GM12891 (cell line): Measurements from ENCODE around the gene SCAF11.

Experiments
- DNase-seq: peaks from one replicate; pipeline ENCODE4 v3.0.0; 2011; ENCODE audit warnings: low spot score; ENCODE audit not compliant: insufficient read length
- FAIRE-seq: peaks from 2 replicates; lab custom pipeline; 2011; peaks lifted over from hg19 to GRCh38; lab: Jason Lieb, UNC
- PAX5 ChIP-seq: IDR thresholded peaks from 2 replicates; pipeline ENCODE4 v1.6.1; 2011; ENCODE audit warnings: low read length, moderate library complexity, mild to moderate bottlenecking; ENCODE audit not compliant: insufficient read depth, severe bottlenecking
- POLR2A ChIP-seq: IDR thresholded peaks from 2 replicates; pipeline ENCODE4 v1.6.1; 2011; ENCODE audit warnings: low read depth, low read length, control low read depth
- POLR2AphosphoS5 ChIP-seq: IDR thresholded peaks from 2 replicates; pipeline ENCODE4 v1.6.1; 2011; ENCODE audit warnings: low read depth, low read length, control low read depth
- POU2F2 ChIP-seq: IDR thresholded peaks from 2 replicates; pipeline ENCODE4 v1.6.1; 2011; ENCODE audit warnings: low read depth, mild to moderate bottlenecking, control low read depth, low read length, moderate library complexity
- SPI1 ChIP-seq: IDR thresholded peaks from 2 replicates; pipeline ENCODE4 v1.6.1; 2011; ENCODE audit warnings: low read depth, low read length, control low read depth
- TAF1 ChIP-seq: IDR thresholded peaks from 2 replicates; pipeline ENCODE4 v1.6.1; 2011; ENCODE audit warnings: low read depth, low read length, control low read depth

SCAF11 gene

DNA sequence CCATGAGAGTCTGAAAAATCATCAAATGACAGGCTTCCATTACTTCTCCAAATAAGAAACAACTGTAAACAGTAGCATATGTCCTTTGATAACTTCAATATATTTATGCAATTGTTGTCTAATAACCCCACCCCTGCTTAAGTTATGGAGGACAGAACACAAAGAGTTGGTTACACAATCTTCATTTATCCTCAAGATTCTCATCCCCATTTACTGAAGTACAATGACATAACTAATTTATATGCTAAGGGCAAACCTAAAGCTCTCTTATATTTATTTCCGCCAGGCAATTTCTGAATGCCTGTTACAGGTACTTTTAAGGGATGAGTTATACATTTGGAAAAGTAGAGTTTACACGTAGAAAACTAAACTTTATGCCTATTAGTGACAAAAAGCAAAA, 12.3 kb downstream of the SCAF11 start:
- FAIRE-seq (no peak), DNase-seq (no peak)
- TF ChIP-seq TAF1 (no peak), POLR2AphosphoS5 (no peak), POU2F2 (no peak), SPI1 (no peak), PAX5 (no peak), POLR2A (no peak)

DNA sequence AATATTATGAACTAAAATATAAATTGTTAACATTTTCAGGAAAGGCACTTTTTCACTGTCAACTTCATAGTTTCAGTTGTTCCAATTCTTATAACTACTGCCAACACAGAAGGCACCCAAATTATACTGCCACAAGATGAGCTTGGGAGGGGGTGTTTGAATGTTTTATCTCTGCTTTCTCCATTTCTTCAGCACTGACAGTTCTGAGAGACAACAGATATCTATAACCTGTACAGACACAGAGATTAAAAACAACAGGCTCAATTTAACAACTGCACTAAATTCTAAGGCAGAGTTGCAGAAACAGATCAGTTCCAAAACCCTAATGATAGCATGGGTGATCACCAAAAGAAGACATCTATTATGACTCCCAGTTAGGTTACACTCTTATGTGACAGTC, 12.8 kb downstream of the SCAF11 start:
- FAIRE-seq (no peak), DNase-seq (no peak)
- TF ChIP-seq POLR2A = no peak
- TF ChIP-seq TAF1 = no peak
- TF ChIP-seq POU2F2 = no peak
- no peak for TF ChIP-seq PAX5
- no peak for TF ChIP-seq SPI1
- no peak for TF ChIP-seq POLR2AphosphoS5

GRCh38 chr12:45975506-45975905, 14.9 kb downstream of the SCAF11 start:
- TF ChIP-seq SPI1 = no peak
- no peak for TF ChIP-seq TAF1
- TF ChIP-seq POLR2AphosphoS5 = no peak
- no peak for TF ChIP-seq POLR2A
- no peak for TF ChIP-seq PAX5
- TF ChIP-seq POU2F2 = no peak
- DNase-seq (no peak), FAIRE-seq (no peak)

DNA sequence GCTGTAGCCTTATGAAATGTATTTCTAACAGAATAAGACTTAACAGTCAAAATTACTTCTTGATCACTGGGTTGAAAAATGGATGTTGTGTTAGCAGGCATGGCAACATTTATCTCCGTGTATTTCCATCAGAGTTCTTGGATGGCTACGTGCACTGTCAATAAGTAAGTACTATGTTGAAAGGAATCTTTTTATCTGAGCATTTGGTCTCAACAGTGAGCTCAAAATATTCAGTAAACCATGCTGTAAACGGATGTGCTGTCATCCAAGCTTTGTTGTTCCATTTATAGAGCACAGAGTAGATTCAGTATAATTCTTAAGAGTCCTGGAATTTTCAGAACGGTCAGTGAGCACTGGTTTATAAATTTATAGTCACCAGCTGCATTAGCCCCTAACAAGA, 15.5 kb downstream of the SCAF11 start:
- TF ChIP-seq POU2F2 = no peak
- no peak for TF ChIP-seq SPI1
- no peak for TF ChIP-seq POLR2AphosphoS5
- no peak for TF ChIP-seq TAF1
- no peak for TF ChIP-seq PAX5
- no peak for TF ChIP-seq POLR2A
- DNase-seq = no peak
- no peak for FAIRE-seq

GRCh38 chr12:45974171-45974719, 16.1 kb downstream of the SCAF11 start:
- FAIRE-seq (no peak), DNase-seq (no peak)
- TF ChIP-seq POLR2A (no peak), SPI1 (no peak), TAF1 (no peak), POLR2AphosphoS5 (no peak), PAX5 (no peak), POU2F2 (no peak)

GRCh38 chr12:45973526-45973925, 16.8 kb downstream of the SCAF11 start:
- FAIRE-seq (no peak), DNase-seq (no peak)
- TF ChIP-seq POU2F2 (no peak), POLR2AphosphoS5 (no peak), SPI1 (no peak), TAF1 (no peak), PAX5 (no peak), POLR2A (no peak)

- TF ChIP-seq POLR2A = no peak
- no peak for TF ChIP-seq SPI1
- no peak for TF ChIP-seq POLR2AphosphoS5
- TF ChIP-seq POU2F2 = no peak
- no peak for TF ChIP-seq TAF1
- TF ChIP-seq PAX5 = no peak
- no peak for FAIRE-seq
- DNase-seq = no peak
Observed at GRCh38 chr12:45970391-45970790, 20.0 kb downstream of the SCAF11 start.

GRCh38 chr12:45969084-45969483, 21.3 kb downstream of the SCAF11 start:
- TF ChIP-seq POLR2A (no peak), POU2F2 (no peak), SPI1 (no peak), TAF1 (no peak), PAX5 (no peak), POLR2AphosphoS5 (no peak)
- no peak for DNase-seq
- no peak for FAIRE-seq

- FAIRE-seq = no peak
- no peak for DNase-seq
- TF ChIP-seq POLR2AphosphoS5 (no peak), TAF1 (no peak), POLR2A (no peak), POU2F2 (no peak), SPI1 (no peak), PAX5 (no peak)
Observed at GRCh38 chr12:45966486-45966885, 23.9 kb downstream of the SCAF11 start.
